Stimulated activated CD8-positive, alpha-beta memory T cell treated with anti-CD3 and anti-CD28 coated beads, Interleukin-7, amount 100 ng/mL, for 4 hours (primary cell): ENCODE results near the gene ILDR1.

Experiments
- DNase-seq, 2 donors: peaks; one replicate each; pipeline ENCODE4 v3.0.0-alpha.2; 2020; ENCODE audit warnings: low read depth in 2 of 2

Gene ILDR1

GRCh38 chr3:121992601-121993560, 29.2 kb downstream of the ILDR1 start:
- DNase-seq = no peak

- DNase-seq = no peak
These were observed 32.1 kb downstream of the ILDR1 start for GRCh38 chr3:121989943-121990342.

GRCh38 chr3:121988146-121988545, 33.9 kb downstream of the ILDR1 start:
- no peak for DNase-seq

GRCh38 chr3:121985846-121986245, 36.2 kb downstream of the ILDR1 start:
- DNase-seq = no peak

GRCh38 chr3:121981473-121981872, 40.6 kb downstream of the ILDR1 start:
- DNase-seq = no peak

- no peak for DNase-seq
These were observed 41.6 kb downstream of the ILDR1 start for GRCh38 chr3:121980450-121980796.

GRCh38 chr3:121979734-121980449, 42.2 kb downstream of the ILDR1 start:
- no peak for DNase-seq

- no peak for DNase-seq
These were observed 42.8 kb downstream of the ILDR1 start for GRCh38 chr3:121979246-121979645.

- no peak for DNase-seq
These were observed 45.3 kb downstream of the ILDR1 start for GRCh38 chr3:121976727-121977126.

- DNase-seq = no peak
These were observed 46.2 kb downstream of the ILDR1 start for GRCh38 chr3:121975702-121976302.

GRCh38 chr3:121974601-121975111, 47.4 kb downstream of the ILDR1 start:
- DNase-seq = no peak

GRCh38 chr3:121970047-121970446, 52.0 kb downstream of the ILDR1 start:
- no peak for DNase-seq

GRCh38 chr3:121969631-121970030, 52.4 kb downstream of the ILDR1 start:
- no peak for DNase-seq

GRCh38 chr3:121963608-121964007, 58.4 kb downstream of the ILDR1 start:
- DNase-seq = no peak

GRCh38 chr3:121962443-121962842, 59.6 kb downstream of the ILDR1 start:
- DNase-seq = no peak

GRCh38 chr3:121961283-121961682, 60.8 kb downstream of the ILDR1 start:
- DNase-seq = no peak

GRCh38 chr3:121958801-121959200, 63.2 kb downstream of the ILDR1 start:
- no peak for DNase-seq

- DNase-seq = no peak
These were observed 64.2 kb downstream of the ILDR1 start for GRCh38 chr3:121957674-121958415.

GRCh38 chr3:121956363-121956762, 65.7 kb downstream of the ILDR1 start:
- no peak for DNase-seq

GRCh38 chr3:121951291-121951919, 70.6 kb downstream of the ILDR1 start:
- DNase-seq = no peak

GRCh38 chr3:121948641-121949040, 73.4 kb downstream of the ILDR1 start:
- DNase-seq = no peak
